K562 (cell line): ENCODE data around the gene TWSG1. TPM values are rescaled to one million over a fixed set of nuclear protein-coding genes. Genes with fewer than 3 reads are reported as not detected.
A peak's percentile ranks its signal among the peaks of the same experiment; 100 is the strongest.

Source experiments
- BRCA1 ChIP-seq, 2 experiments: fragments of 450-650 bp in 1 of 2; sonication (generic) in 1 of 2; formaldehyde crosslinking in 1 of 2; IDR thresholded peaks; 2 replicates each; pipeline versions ENCODE4 v1.5.0 to v1.6.1; 2017 to 2020; ENCODE audit warnings: mild to moderate bottlenecking in 1 of 2, missing genetic modification reagents in 1 of 2
- CBX1 ChIP-seq: sonication (generic); IDR thresholded peaks from 2 replicates; pipeline ENCODE4 v1.6.1; 2016; ENCODE audit warnings: antibody characterized with exemption, low read depth, mild to moderate bottlenecking
- CREM ChIP-seq: IDR thresholded peaks from 2 replicates; pipeline ENCODE4 v1.6.1; 2014; ENCODE audit warnings: antibody characterized with exemption, low read depth
- FOXA1 ChIP-seq: fragments of 450-650 bp; IDR thresholded peaks from 2 replicates; pipeline ENCODE4 v1.6.1; 2016; ENCODE audit warnings: mild to moderate bottlenecking, borderline replicate concordance
- FOXK1 ChIP-seq: sonication (generic); formaldehyde crosslinking; IDR thresholded peaks from 2 replicates; pipeline ENCODE4 v1.8.0; 2022; ENCODE audit warnings: missing genetic modification reagents, mild to moderate bottlenecking, borderline replicate concordance
- HCFC1 ChIP-seq: IDR thresholded peaks from 2 replicates; pipeline ENCODE4 v1.6.1; 2012; ENCODE audit warnings: low read depth, low read length, improper control_type of control experiment
- KAT2B ChIP-seq: IDR thresholded peaks from one replicate; pipeline ENCODE4 v1.6.1; 2012; ENCODE audit warnings: low read depth, mild to moderate bottlenecking, control low read depth, inconsistent platforms, low read length, moderate library complexity
- PRMT5 ChIP-seq: sonication (generic); formaldehyde crosslinking; IDR thresholded peaks from 2 replicates; pipeline ENCODE4 v1.5.0; 2020; ENCODE audit warnings: missing genetic modification reagents
- SIN3B ChIP-seq: fragments of 450-650 bp; IDR thresholded peaks from 2 replicates; pipeline ENCODE4 v1.6.1; 2017; ENCODE audit warnings: low read depth, mild to moderate bottlenecking, moderate library complexity
- SMARCB1 ChIP-seq: IDR thresholded peaks from 2 replicates; pipeline ENCODE4 v1.6.1; 2011; ENCODE audit warnings: improper control_type of control experiment, low read depth; ENCODE audit not compliant: insufficient read length
- SREBF2 ChIP-seq: sonication (generic); formaldehyde crosslinking; IDR thresholded peaks from 2 replicates; pipeline ENCODE4 v1.4.0; 2020; ENCODE audit warnings: mild to moderate bottlenecking, missing genetic modification reagents
- SRF ChIP-seq, 2 experiments: fragments of 250-450, 450-650 bp in 1 of 2; sonication (Bioruptor Pico) in 1 of 2; sonication (generic) in 1 of 2; formaldehyde crosslinking; IDR thresholded peaks; 2 replicates each; pipeline versions ENCODE4 v1.5.0 to v1.5.1; 2020 to 2022; ENCODE audit warnings: mild to moderate bottlenecking in 1 of 2, missing genetic modification reagents in 1 of 2
- TAF1 ChIP-seq: IDR thresholded peaks from 2 replicates; pipeline ENCODE4 v1.6.1; 2011; ENCODE audit warnings: mild to moderate bottlenecking, low read length, moderate library complexity; ENCODE audit not compliant: insufficient read depth, control insufficient read depth, severe bottlenecking; ENCODE audit errors: extremely low read depth
- TCF3 ChIP-seq: sonication (generic); formaldehyde crosslinking; IDR thresholded peaks from 2 replicates; pipeline ENCODE4 v1.4.0; 2020; ENCODE audit warnings: mild to moderate bottlenecking, missing genetic modification reagents
- THAP12 ChIP-seq: fragments of 250-450 bp; sonication (Bioruptor Pico); IDR thresholded peaks from 2 replicates; pipeline ENCODE4 v1.9.0; 2021; ENCODE audit warnings: mild to moderate bottlenecking, inconsistent platforms
- ZC3H11A ChIP-seq: IDR thresholded peaks from 2 replicates; pipeline ENCODE4 v1.6.1; 2012; ENCODE audit warnings: low read depth, low read length, improper control_type of control experiment
- polyA plus RNA-seq, 8 experiments: library from polyadenylated mRNA; depleted of rRNA in 4 of 8; stranded (reverse) in 5 of 8; unstranded in 3 of 8; fragments of >200 nt; fragmentation: Nextera tagmentation in 2 of 8; fragmentation: Illumina TruSeq in 1 of 8; extraction: Ambion mirVana in 2 of 8; extraction: Trizol in 1 of 8; gene quantifications; 2 replicates each; pipeline versions ENCODE4 v1.2.1 to v1.2.3, GENCODE V29; 2011 to 2014; ENCODE audit warnings: inconsistent platforms in 1 of 8, missing spikeins in 1 of 8
- total RNA-seq, 7 experiments: library from RNA; depleted of rRNA in 6 of 7; stranded (reverse); fragments of >200 nt in 6 of 7; fragmentation: Illumina TruSeq in 2 of 7; extraction: Trizol in 2 of 7; gene quantifications; 2 replicates each; pipeline versions ENCODE4 v1.2.1 to v1.2.3, GENCODE V29; 2011 to 2021; ENCODE audit warnings: low replicate concordance in 1 of 7
- TF ChIP-seq, protein P1 (sequence below): fragments of 450-650 bp; IDR thresholded peaks from 2 replicates; pipeline ENCODE4 v1.6.1; 2016; ENCODE audit warnings: mild to moderate bottlenecking
- TF ChIP-seq, protein P2 (sequence below): fragments of 450-650 bp; formaldehyde crosslinking; IDR thresholded peaks from 2 replicates; pipeline ENCODE4 v1.4.0; 2020; ENCODE audit warnings: mild to moderate bottlenecking, moderate library complexity
- TF ChIP-seq, protein P3 (sequence below): fragments of 250-450 bp; sonication (Bioruptor Pico); IDR thresholded peaks from 2 replicates; pipeline ENCODE4 v1.8.0; 2022; ENCODE audit warnings: inconsistent platforms

TWSG1 gene
- total and polyA plus RNA-seq, 9 of the 15 experiments (the other 6 are each of a cell fraction or from before 2014, with no cell fraction given) = 10.4 to 37.2 (median 25.1) TPM

- 0 out of 2 replicates have a peak, but pooled peaks have one; percentile 21 for TF ChIP-seq TCF3 (CRISPR knock-in tag)
- TF ChIP-seq, protein P1, sequence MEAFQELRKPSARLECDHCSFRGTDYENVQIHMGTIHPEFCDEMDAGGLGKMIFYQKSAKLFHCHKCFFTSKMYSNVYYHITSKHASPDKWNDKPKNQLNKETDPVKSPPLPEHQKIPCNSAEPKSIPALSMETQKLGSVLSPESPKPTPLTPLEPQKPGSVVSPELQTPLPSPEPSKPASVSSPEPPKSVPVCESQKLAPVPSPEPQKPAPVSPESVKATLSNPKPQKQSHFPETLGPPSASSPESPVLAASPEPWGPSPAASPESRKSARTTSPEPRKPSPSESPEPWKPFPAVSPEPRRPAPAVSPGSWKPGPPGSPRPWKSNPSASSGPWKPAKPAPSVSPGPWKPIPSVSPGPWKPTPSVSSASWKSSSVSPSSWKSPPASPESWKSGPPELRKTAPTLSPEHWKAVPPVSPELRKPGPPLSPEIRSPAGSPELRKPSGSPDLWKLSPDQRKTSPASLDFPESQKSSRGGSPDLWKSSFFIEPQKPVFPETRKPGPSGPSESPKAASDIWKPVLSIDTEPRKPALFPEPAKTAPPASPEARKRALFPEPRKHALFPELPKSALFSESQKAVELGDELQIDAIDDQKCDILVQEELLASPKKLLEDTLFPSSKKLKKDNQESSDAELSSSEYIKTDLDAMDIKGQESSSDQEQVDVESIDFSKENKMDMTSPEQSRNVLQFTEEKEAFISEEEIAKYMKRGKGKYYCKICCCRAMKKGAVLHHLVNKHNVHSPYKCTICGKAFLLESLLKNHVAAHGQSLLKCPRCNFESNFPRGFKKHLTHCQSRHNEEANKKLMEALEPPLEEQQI = no peak; the same call in 1 of the 2 replicates
- no peak for TF ChIP-seq CBX1
- TF ChIP-seq TAF1 = no peak
- TF ChIP-seq HCFC1 = no peak
- TF ChIP-seq CREM = peak; percentile 83; the same call in 1 of the 2 replicates
- TF ChIP-seq PRMT5 (CRISPR knock-in tag) = no peak
- TF ChIP-seq, protein P2, sequence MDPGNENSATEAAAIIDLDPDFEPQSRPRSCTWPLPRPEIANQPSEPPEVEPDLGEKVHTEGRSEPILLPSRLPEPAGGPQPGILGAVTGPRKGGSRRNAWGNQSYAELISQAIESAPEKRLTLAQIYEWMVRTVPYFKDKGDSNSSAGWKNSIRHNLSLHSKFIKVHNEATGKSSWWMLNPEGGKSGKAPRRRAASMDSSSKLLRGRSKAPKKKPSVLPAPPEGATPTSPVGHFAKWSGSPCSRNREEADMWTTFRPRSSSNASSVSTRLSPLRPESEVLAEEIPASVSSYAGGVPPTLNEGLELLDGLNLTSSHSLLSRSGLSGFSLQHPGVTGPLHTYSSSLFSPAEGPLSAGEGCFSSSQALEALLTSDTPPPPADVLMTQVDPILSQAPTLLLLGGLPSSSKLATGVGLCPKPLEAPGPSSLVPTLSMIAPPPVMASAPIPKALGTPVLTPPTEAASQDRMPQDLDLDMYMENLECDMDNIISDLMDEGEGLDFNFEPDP = no peak
- no peak for TF ChIP-seq SIN3B
- no peak for TF ChIP-seq SMARCB1
- TF ChIP-seq BRCA1 (IDR thresholded peaks at IDR 0.05) = no peak
- TF ChIP-seq BRCA1 (CRISPR knock-in tag; IDR thresholded peaks at IDR 0.05) = 0 out of 2 replicates have a peak, but pooled peaks have one; percentile 31
- TF ChIP-seq SREBF2 (CRISPR knock-in tag) = no peak
- TF ChIP-seq FOXK1 = peak; percentile 78; the same call in 1 of the 2 replicates
- TF ChIP-seq ZC3H11A = no peak
- TF ChIP-seq, protein P3, sequence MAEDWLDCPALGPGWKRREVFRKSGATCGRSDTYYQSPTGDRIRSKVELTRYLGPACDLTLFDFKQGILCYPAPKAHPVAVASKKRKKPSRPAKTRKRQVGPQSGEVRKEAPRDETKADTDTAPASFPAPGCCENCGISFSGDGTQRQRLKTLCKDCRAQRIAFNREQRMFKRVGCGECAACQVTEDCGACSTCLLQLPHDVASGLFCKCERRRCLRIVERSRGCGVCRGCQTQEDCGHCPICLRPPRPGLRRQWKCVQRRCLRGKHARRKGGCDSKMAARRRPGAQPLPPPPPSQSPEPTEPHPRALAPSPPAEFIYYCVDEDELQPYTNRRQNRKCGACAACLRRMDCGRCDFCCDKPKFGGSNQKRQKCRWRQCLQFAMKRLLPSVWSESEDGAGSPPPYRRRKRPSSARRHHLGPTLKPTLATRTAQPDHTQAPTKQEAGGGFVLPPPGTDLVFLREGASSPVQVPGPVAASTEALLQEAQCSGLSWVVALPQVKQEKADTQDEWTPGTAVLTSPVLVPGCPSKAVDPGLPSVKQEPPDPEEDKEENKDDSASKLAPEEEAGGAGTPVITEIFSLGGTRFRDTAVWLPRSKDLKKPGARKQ = 0 out of 2 replicates have a peak, but pooled peaks have one; percentile 73
- no peak for TF ChIP-seq SRF (CRISPR knock-in tag; IDR thresholded peaks at IDR 0.05)
- TF ChIP-seq FOXA1 = no peak
- no peak for TF ChIP-seq THAP12 (CRISPR knock-in tag)
- TF ChIP-seq KAT2B = no peak
Observed at GRCh38 chr18:9403795-9404564, 69.4 kb downstream of the TWSG1 start (continued).
